Measurements from ENCODE around the gene FGR.
"Not testable (repeated sequence)": the region's sequence is repeated elsewhere in the genome, so short reads cannot be mapped to it uniquely, and the experiment has no call there.

Gene FGR

DNA sequence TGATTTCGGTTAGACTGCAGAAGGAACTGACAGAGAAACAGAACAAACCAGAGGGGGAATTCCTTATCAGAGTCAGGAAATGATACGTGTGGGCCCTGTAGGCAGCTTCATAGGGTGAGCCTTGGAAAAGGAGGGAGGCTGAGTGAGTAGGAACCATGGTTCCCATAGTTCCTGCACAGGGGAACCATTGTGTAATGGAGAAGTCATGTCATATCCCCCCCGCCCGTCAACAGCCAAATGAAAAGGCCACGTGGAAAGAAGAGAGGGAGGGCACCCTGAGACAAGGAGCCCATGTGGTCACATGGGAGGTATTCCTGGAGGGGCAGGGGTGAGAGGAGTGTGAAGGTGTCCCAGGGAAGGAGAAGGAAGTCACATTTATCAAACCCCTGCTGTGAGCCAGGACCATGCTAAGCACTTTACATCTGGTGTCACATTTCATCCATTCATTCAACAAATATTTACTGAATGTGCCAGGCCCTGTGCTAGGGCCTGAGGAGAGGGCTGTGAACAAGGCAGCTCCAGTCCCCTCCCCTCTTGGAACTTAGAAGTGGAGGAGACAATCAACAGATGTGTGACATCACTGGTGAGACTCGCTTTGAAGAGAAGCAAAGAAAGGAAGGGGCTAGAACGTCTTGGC lies 15.7 kb upstream of the FGR start:
- no peak overlapping the region for H3K4me3 Mint-ChIP-seq
- DNase-seq (ENCODE audit: low spot score): no peak
- no peaks in the 10 kb centered on the region for H3K27me3 Mint-ChIP-seq (ENCODE audit: low read depth)
- peaks cover 22% of the 10 kb centered on the region for H3K4me1 Mint-ChIP-seq (ENCODE audit: low read depth)
- H3K36me3 Mint-ChIP-seq (ENCODE audit: low read depth): no peaks in the 10 kb centered on the region
- H3K27ac Mint-ChIP-seq: peak overlapping the region; percentile 43
- no peaks in the 10 kb centered on the region for H3K9me3 Mint-ChIP-seq

DNA sequence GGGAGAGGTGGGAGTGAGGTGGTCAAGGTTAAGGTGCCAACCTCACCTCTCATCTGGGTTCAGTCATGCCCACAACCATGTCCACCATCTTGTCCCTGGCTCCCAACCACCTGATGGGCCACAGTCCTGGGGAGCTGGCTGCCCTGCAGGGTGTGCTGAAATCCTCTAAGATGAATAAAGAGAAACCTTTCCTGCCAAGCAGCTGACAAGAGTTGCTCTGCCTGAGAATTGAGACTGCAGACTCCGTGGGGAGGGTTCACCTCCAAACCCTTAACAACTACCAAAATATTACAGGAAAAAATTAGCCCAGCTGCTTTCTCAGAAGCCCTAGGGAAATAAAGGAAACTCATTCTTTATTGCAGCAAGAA lies 15.2 kb upstream of the FGR start:
- no peaks in the 10 kb centered on the region for H3K27me3 Mint-ChIP-seq (ENCODE audit: low read depth)
- no peaks in the 10 kb centered on the region for H3K36me3 Mint-ChIP-seq (ENCODE audit: low read depth)
- no peak overlapping the region for H3K27ac Mint-ChIP-seq
- H3K4me3 Mint-ChIP-seq: no peak overlapping the region
- no peak for DNase-seq (ENCODE audit: low spot score)
- H3K4me1 Mint-ChIP-seq (ENCODE audit: low read depth): peaks cover 21% of the 10 kb centered on the region
- H3K9me3 Mint-ChIP-seq: no peaks in the 10 kb centered on the region

DNA sequence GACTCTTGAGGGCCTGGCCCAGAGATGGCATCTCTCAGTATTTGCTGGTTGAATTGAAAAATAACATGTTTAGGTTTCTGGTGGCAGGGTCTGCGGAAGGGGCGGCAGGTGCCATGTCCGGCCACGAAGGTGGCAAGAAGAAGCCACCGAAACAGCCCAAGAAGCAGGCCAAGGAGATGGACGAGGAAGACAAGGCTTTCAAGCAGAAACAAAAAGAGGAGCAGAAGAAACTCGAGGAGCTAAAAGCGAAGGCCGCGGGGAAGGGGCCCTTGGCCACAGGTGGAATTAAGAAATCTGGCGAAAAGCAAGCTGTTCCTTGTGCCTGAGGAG lies 14.3 kb upstream of the FGR start:
- no peaks in the 10 kb centered on the region for H3K27me3 Mint-ChIP-seq (ENCODE audit: low read depth)
- H3K27ac Mint-ChIP-seq: no peak overlapping the region
- H3K36me3 Mint-ChIP-seq (ENCODE audit: low read depth): no peaks in the 10 kb centered on the region
- H3K9me3 Mint-ChIP-seq: no peaks in the 10 kb centered on the region
- DNase-seq (ENCODE audit: low spot score): no peak
- peaks cover 22% of the 10 kb centered on the region for H3K4me1 Mint-ChIP-seq (ENCODE audit: low read depth)
- no peak overlapping the region for H3K4me3 Mint-ChIP-seq

DNA sequence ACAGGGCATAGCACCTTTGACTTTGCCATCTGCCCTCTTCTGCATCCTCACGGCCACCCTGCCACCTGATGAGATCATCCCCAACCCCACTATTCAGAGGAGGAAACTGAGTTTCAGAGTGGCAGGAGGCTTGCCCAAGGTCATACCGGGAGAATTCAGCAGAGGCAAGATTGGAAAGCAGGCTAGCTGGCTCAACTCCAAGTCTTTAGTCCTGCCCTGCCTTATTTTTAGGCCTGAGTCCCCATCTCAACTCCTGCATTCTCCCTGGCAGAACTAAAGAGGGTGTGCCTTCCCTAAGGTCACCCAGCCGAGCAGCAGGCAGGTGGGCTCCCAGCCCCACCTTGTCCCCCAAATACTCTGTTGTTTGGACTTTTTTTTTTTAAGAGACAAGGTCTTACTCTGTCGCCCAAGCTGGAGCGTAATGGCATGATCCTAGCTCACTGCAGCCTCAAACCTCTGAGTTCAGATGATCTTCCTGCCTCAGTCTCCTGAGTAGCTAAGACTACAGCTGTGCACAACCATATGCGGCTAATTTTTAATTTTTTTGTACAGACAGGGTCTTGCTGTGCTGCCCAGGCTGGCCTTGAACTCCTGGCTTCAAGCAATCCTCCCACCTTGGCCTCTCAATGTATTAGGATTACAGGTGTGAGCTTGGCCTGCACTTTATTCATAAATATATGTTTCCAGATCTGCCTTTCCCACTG lies 13.8 kb upstream of the FGR start:
- Mint-ChIP-seq H3K36me3 (ENCODE audit: low read depth) (no peaks in the 10 kb centered on the region), H3K27me3 (ENCODE audit: low read depth) (no peaks in the 10 kb centered on the region), H3K9me3 (no peaks in the 10 kb centered on the region), H3K4me1 (ENCODE audit: low read depth) (peaks cover 26% of the 10 kb centered on the region), H3K27ac (no peak overlapping the region), H3K4me3 (no peak overlapping the region)
- no peak for DNase-seq (ENCODE audit: low spot score)

DNA sequence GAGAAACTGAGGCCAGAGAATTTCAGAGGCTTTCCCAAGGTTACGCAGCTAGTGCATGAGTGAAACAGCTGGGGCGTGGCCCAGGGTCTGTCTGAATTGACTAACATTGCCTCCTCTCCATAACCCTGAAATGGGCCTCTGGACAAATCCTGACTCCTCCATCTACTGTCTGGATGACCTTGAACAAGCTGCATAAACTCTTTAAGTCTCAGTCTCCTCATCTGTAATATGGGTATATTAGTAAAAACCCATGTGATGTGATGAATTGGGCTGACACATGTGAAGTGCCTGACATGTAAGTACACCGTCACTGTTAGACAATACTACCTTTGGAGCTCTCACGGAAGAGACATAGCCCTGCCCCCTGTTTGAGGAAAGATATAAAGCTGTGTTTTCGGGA lies 12.3 kb upstream of the FGR start:
- H3K27ac Mint-ChIP-seq: no peak overlapping the region

DNA sequence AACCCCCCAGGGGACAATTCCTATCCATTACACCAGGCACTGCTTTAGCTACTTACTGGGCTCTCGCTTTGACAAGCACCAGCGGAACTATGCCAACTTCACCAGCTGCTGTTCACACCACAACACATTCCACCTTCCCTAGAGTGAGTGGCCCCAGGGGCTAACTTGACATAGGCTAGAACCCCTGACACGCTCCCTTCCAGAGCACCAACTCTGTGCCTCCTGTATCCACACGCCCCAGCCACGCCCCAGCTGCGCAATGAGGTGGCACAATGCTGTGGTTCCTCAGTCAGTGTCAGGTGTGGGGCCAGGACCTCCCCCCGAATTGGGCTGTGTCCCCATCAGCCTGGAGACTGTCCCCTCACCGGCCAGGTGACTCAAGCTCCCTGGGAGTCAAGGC lies 11.7 kb upstream of the FGR start:
- Mint-ChIP-seq H3K4me3 (no peak overlapping the region), H3K4me1 (ENCODE audit: low read depth) (peaks cover 30% of the 10 kb centered on the region), H3K36me3 (ENCODE audit: low read depth) (no peaks in the 10 kb centered on the region), H3K27ac (no peak overlapping the region), H3K9me3 (no peaks in the 10 kb centered on the region), H3K27me3 (ENCODE audit: low read depth) (no peaks in the 10 kb centered on the region)
- DNase-seq (ENCODE audit: low spot score): no peak

More for the DNA sequence above, 12.3 kb upstream of the FGR start:
- no peaks in the 10 kb centered on the region for H3K27me3 Mint-ChIP-seq (ENCODE audit: low read depth)
- no peaks in the 10 kb centered on the region for H3K36me3 Mint-ChIP-seq (ENCODE audit: low read depth)
- peaks cover 30% of the 10 kb centered on the region for H3K4me1 Mint-ChIP-seq (ENCODE audit: low read depth)
- no peak overlapping the region for H3K4me3 Mint-ChIP-seq
- H3K9me3 Mint-ChIP-seq: no peaks in the 10 kb centered on the region
- DNase-seq (ENCODE audit: low spot score): no peak

DNA sequence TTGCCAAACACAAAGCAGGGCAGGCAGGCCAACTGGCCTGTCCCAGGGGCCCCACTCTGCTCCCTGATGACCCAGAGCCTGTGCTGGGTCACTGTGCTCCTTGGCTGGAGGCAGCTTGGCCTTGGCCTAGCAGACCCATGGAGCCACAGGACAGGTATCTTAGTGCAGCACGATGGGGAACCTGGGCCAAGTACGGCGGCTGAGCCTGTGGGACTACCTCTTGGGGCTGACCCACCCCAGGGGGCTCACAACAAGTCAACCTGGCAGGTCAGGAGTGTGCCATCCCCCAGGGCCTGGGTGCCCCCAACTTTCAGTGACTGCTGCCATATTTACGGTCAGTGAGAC lies 10.1 kb upstream of the FGR start:
- peaks cover 20% of the 10 kb centered on the region for H3K4me1 Mint-ChIP-seq (ENCODE audit: low read depth)
- no peaks in the 10 kb centered on the region for H3K27me3 Mint-ChIP-seq (ENCODE audit: low read depth)
- DNase-seq (ENCODE audit: low spot score): no peak
- no peak overlapping the region for H3K27ac Mint-ChIP-seq
- no peaks in the 10 kb centered on the region for H3K9me3 Mint-ChIP-seq
- no peaks in the 10 kb centered on the region for H3K36me3 Mint-ChIP-seq (ENCODE audit: low read depth)
- H3K4me3 Mint-ChIP-seq: no peak overlapping the region

DNA sequence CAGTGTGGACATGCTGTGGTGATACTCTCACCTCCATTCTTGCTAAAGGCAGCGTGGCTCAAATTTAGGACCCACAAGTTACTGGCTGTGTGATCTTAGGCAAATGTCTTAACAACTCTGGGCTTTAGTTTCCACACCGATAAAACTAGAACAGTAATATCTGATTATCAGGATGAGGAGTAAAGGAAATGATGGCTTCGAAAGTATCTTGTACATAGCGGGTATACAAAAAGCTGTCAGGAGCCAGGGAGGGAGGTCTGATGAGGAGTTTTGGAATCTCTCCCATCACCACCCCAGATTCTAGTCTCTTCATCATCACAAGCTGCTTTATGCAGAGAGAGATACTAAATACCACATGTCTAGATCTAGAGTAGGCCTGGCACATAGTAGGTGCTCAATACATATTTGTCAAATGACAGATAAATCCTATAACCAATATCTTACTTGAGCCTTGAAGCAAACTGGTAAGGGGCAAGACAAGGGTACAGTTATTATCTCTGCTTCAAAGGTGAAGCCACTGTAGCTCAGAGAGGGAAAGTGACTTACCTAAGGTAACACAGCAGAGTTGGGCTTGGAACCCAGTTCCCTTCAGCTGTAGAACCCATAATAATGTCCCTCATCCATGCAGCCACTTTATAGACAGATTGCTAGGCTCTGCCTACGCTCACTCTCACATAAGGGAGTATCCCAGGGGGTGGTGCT lies 9.5 kb upstream of the FGR start:
- no peak for DNase-seq (ENCODE audit: low spot score)
- peaks cover 19% of the 10 kb centered on the region for H3K4me1 Mint-ChIP-seq (ENCODE audit: low read depth)
- H3K27me3 Mint-ChIP-seq (ENCODE audit: low read depth): no peaks in the 10 kb centered on the region
- H3K27ac Mint-ChIP-seq: no peak overlapping the region
- no peaks in the 10 kb centered on the region for H3K9me3 Mint-ChIP-seq
- H3K4me3 Mint-ChIP-seq: no peak overlapping the region
- H3K36me3 Mint-ChIP-seq (ENCODE audit: low read depth): no peaks in the 10 kb centered on the region

DNA sequence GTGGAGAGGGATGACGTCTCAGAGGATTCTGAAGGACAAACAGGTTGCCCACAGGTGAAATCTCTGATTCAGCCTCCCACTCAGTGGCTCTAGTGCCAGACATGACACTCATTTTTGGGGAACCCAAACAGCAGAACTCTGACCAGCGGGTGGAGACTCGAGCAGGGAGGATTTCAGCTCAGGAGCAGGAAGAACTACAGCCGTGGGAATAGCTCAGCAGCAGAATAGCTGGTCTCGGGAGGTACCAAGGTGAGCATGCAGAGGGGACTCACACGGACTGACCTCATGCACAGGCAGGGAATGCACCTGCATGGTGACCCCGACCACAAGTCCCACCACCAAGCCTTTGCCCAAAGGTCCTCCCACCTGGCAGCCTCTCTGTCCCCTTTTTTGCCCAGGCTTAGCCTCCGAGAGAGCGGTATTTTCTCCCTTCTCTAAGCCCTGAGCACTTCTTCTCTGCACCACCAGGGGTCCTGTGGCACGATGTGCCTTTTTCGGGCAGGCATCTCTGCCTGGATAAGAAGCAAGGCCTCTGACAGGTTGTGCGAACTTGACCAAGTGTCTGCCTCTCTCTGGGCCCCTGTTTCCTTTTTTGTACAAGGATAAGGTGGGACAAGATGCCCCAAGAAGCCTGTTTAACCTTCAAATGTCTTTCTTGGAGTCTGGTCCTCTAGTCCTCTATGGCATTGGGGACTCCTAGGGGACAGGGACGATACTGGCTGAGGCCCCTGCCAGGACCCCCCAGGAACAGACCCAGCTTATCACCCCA lies 8.8 kb upstream of the FGR start:
- Mint-ChIP-seq H3K4me3 (no peak overlapping the region), H3K27ac (peak overlapping the region; percentile 49), H3K27me3 (ENCODE audit: low read depth) (no peaks in the 10 kb centered on the region), H3K9me3 (no peaks in the 10 kb centered on the region), H3K4me1 (ENCODE audit: low read depth) (peaks cover 16% of the 10 kb centered on the region), H3K36me3 (ENCODE audit: low read depth) (no peaks in the 10 kb centered on the region)
- peak; percentile 47 for DNase-seq (ENCODE audit: low spot score)

DNA sequence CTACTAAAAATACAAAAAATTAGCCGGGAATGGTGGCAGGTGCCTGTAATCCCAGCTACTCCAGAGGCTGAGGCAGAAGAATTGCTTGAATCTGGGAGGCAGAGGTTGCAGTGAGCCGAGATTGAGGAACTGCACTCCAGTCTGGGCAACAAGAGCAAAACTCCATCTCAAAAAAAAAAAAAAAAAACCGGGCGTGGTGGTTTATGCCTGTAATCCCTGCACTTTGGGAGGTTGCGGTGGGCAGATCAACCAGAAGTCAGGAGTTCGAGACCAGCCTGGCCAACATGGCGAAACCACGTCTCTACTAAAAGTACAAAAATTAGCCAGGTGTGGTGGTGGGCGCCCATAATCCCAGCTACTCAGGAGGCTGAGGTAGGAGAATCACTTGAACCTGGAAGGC lies 5.5 kb upstream of the FGR start:
- H3K36me3 Mint-ChIP-seq (ENCODE audit: low read depth); DNase-seq (ENCODE audit: low spot score); H3K4me3 Mint-ChIP-seq; H3K27ac Mint-ChIP-seq; H3K9me3 Mint-ChIP-seq; H3K27me3 Mint-ChIP-seq (ENCODE audit: low read depth): not testable (repeated sequence)
- peaks cover 20% of the 10 kb centered on the region for H3K4me1 Mint-ChIP-seq (ENCODE audit: low read depth)

DNA sequence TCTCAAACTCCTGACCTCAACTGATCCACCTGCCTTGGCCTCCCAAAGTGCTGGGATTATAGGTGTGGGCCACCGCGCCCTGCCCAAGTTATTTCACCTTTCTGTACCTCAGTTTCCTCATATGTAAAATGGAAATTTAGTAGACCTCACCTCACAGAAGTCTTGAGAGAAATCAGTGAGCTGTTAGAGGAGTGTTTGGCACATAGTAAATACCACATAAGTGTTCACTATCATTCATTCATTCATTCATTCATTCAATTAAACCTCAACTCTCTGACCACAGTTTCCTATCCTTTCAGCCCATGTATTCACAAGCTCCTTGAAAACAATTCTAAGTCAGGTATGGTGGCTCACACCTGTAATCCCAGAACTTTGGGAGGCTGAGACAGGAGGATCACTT lies 3.8 kb upstream of the FGR start:
- no peak overlapping the region for H3K27ac Mint-ChIP-seq
- H3K27me3 Mint-ChIP-seq (ENCODE audit: low read depth): no peaks in the 10 kb centered on the region
- DNase-seq (ENCODE audit: low spot score): no peak
- no peaks in the 10 kb centered on the region for H3K9me3 Mint-ChIP-seq
- H3K4me3 Mint-ChIP-seq: no peak overlapping the region
- peaks cover 22% of the 10 kb centered on the region for H3K4me1 Mint-ChIP-seq (ENCODE audit: low read depth)
- H3K36me3 Mint-ChIP-seq (ENCODE audit: low read depth): no peaks in the 10 kb centered on the region

DNA sequence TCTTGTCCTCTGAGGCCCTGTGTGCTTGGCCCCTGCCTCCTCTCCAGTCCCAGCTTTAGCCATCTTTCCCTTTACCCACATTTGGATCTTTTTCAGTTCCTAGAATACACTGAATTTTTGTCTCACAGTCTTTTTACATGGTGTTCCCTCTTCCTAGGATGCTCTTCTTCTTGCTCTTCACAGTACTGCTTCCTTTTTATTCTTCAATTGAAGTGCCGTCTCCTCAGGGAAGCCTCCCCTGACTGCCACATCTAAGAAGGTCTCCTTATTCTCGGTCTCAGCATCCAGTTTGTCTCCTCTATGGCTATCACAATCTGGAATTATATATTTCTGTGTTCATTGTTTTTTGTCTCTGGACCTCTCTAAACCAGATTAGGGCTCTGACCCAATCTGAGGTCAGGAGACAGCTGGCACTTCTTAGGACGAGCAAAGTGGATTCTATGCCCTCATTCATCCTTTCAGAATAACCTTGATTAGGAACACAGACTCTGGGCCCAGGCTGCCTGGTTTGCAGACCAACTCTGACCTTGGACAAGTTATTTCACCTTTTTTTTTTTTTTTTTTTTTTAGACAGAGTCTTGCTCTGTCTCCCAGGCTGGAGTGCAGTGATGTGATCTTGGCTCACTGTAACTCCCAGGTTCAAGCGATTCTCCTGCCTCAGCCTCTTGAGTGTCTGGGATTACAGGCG lies 3.2 kb upstream of the FGR start:
- DNase-seq (ENCODE audit: low spot score): no peak
- Mint-ChIP-seq H3K27me3 (ENCODE audit: low read depth) (no peaks in the 10 kb centered on the region), H3K4me3 (no peak overlapping the region), H3K4me1 (ENCODE audit: low read depth) (peaks cover 23% of the 10 kb centered on the region), H3K36me3 (ENCODE audit: low read depth) (no peaks in the 10 kb centered on the region), H3K27ac (no peak overlapping the region), H3K9me3 (no peaks in the 10 kb centered on the region)

DNA sequence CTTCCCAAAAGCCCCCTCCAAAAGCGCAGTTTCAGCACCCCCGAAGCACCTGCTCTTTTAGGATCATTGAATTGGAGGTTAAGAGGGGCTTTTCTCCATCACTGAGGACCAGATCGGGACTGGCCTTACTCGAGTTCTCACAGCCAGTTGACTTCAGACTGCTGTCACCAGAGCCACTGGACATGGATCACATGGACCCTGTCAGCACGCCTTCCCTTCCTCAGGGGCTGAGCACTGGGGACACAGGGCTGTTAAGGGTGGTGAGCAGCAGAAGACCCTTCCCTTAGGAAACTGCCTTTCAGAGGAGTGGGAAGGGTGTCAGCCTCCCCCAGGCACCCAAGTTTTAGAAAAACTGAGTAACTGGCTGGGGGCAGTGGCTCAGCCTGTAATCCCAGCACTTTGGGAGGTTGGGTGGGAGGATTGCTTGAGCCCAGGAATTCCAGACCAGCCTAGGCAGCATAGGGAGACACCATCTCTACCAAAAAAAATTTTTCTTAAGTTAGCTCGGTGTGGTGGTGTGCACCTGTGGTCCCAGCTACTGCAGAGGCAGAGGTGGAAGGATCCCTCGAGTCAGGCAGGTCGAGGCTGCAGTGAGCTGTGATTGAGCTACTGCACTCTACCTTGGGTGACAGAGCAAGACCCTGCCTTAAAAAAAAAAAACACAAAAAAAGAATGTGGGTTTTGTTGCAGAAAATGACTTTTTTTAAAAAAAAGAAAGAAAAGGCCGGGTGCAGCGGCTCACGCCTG lies 584 bp upstream of the FGR start:
- Mint-ChIP-seq H3K36me3 (ENCODE audit: low read depth) (no peaks in the 10 kb centered on the region), H3K4me1 (ENCODE audit: low read depth) (peaks cover 47% of the 10 kb centered on the region), H3K9me3 (no peaks in the 10 kb centered on the region), H3K4me3 (no peak overlapping the region), H3K27me3 (ENCODE audit: low read depth) (no peaks in the 10 kb centered on the region), H3K27ac (peak overlapping the region; percentile 17)
- DNase-seq (ENCODE audit: low spot score): no peak

Data from T-helper 2 cell treated with Interferon-gamma antibody and Interleukin-4, amounts not matched to agents 5 μg/mL and 100 μg/mL, for 36 hours (primary cell).